K562 (cell line): ENCODE measurements around the gene CPNE1. TPM values are rescaled to one million over a fixed set of nuclear protein-coding genes. Genes with fewer than 3 reads are reported as not detected.
A peak's percentile ranks its signal among the peaks of the same experiment; 100 is the strongest.

Experiments
- CSDE1 ChIP-seq, 2 experiments: fragments of 450-650 bp; IDR thresholded peaks; 2 replicates each; pipeline ENCODE4 v1.6.1; 2016; ENCODE audit warnings: mild to moderate bottlenecking in 1 of 2
- ELF4 ChIP-seq: fragments of 450-650 bp; formaldehyde crosslinking; IDR thresholded peaks from 2 replicates; pipeline ENCODE4 v1.4.0; 2022; ENCODE audit warnings: missing genetic modification characterization
- ESRRA ChIP-seq: fragments of 450-650 bp; IDR thresholded peaks from 2 replicates; pipeline ENCODE4 v1.6.1; 2014; ENCODE audit warnings: low read depth, mild to moderate bottlenecking, moderate library complexity, borderline replicate concordance
- FIP1L1 ChIP-seq: fragments of 200-400 bp; formaldehyde crosslinking; IDR thresholded peaks from 2 replicates; pipeline ENCODE4 v1.6.1; 2018; ENCODE audit warnings: mild to moderate bottlenecking, low read depth, low read length; ENCODE audit not compliant: poor library complexity, severe bottlenecking
- FUS ChIP-seq: fragments of 200-400 bp; formaldehyde crosslinking; optimal IDR thresholded peaks from 2 replicates; pipeline ENCODE3; 2017; ENCODE audit warnings: low read depth, low read length
- HLTF ChIP-seq: fragments of 450-650 bp; IDR thresholded peaks from 2 replicates; pipeline ENCODE4 v1.6.1; 2016
- HNRNPK ChIP-seq: fragments of 200-400 bp; formaldehyde crosslinking; IDR thresholded peaks from one replicate; pipeline ENCODE4 v1.6.1; 2018; ENCODE audit warnings: mild to moderate bottlenecking, low read depth, low read length; ENCODE audit not compliant: poor library complexity, severe bottlenecking
- KLF6 ChIP-seq: fragments of 250-450 bp; sonication (Bioruptor Pico); IDR thresholded peaks from 2 replicates; pipeline ENCODE4 v1.4.0; 2020; ENCODE audit warnings: mild to moderate bottlenecking, moderate library complexity, borderline replicate concordance
- LEF1 ChIP-seq: fragments of 450-650 bp; IDR thresholded peaks from 2 replicates; pipeline ENCODE4 v1.6.1; 2016; ENCODE audit warnings: mild to moderate bottlenecking
- MTF1 ChIP-seq: fragments of 250-450 bp; sonication (Bioruptor Pico); IDR thresholded peaks from 2 replicates; pipeline ENCODE4 v1.9.0; 2021; ENCODE audit warnings: moderate library complexity, mild to moderate bottlenecking, inconsistent platforms, borderline replicate concordance
- NRF1 ChIP-seq, 2 experiments: fragments of 450-650 bp; IDR thresholded peaks in 1 of 2; conservative IDR thresholded peaks in 1 of 2; 2 replicates each; pipeline ENCODE4 v1.6.1; 2014; ENCODE audit warnings: mild to moderate bottlenecking in 2 of 2
- PHF21A ChIP-seq: fragments of 450-650 bp; IDR thresholded peaks from 2 replicates; pipeline ENCODE4 v1.6.1; 2017; ENCODE audit warnings: low read depth, borderline replicate concordance
- RBM39 ChIP-seq: fragments of 200-400 bp; formaldehyde crosslinking; optimal IDR thresholded peaks from 2 replicates; pipeline ENCODE3; 2018; ENCODE audit warnings: low read depth, low read length
- SAP30 ChIP-seq: fragments of 200-600 bp; sonication (generic); IDR thresholded peaks from 2 replicates; pipeline ENCODE4 v1.6.1; 2012; ENCODE audit warnings: borderline replicate concordance, low read depth, mild to moderate bottlenecking, moderate library complexity, low read length, control low read depth, inconsistent platforms; ENCODE audit not compliant: insufficient read depth, poor library complexity, severe bottlenecking
- SETDB1 ChIP-seq: IDR thresholded peaks from one replicate; pipeline ENCODE4 v1.6.1; 2012; ENCODE audit warnings: low read length, control low read depth, inconsistent platforms
- SIN3B ChIP-seq: fragments of 450-650 bp; IDR thresholded peaks from 2 replicates; pipeline ENCODE4 v1.6.1; 2017; ENCODE audit warnings: low read depth, mild to moderate bottlenecking, moderate library complexity
- TEAD2 ChIP-seq: fragments of 450-650 bp; IDR thresholded peaks from 2 replicates; pipeline ENCODE4 v1.6.1; 2016; ENCODE audit warnings: missing genetic modification characterization, control low read depth, missing compliant biosample characterization
- XRCC4 ChIP-seq: IDR thresholded peaks from one replicate; pipeline ENCODE4 v1.6.1; 2011; ENCODE audit not compliant: insufficient read depth, insufficient read length; ENCODE audit errors: extremely low read depth
- ZBTB33 ChIP-seq: sonication (generic); formaldehyde crosslinking; IDR thresholded peaks from 2 replicates; pipeline ENCODE4 v1.8.1; 2023; ENCODE audit warnings: mild to moderate bottlenecking, missing genetic modification reagents
- ZFP1 ChIP-seq: fragments of 450-650 bp; formaldehyde crosslinking; IDR thresholded peaks from 2 replicates; pipeline ENCODE4 v1.4.0; 2020; ENCODE audit warnings: mild to moderate bottlenecking, mixed read lengths
- ZNF75A ChIP-seq: fragments of 450-650 bp; formaldehyde crosslinking; IDR thresholded peaks from 2 replicates; pipeline ENCODE4 v1.4.0; 2020; ENCODE audit warnings: mild to moderate bottlenecking
- ZNF76 ChIP-seq: fragments of 250-450 bp; sonication (Bioruptor Pico); IDR thresholded peaks from 2 replicates; pipeline ENCODE4 v1.4.0; 2020; ENCODE audit warnings: mild to moderate bottlenecking, moderate library complexity, borderline replicate concordance
- ZNF778 ChIP-seq: fragments of 450-650 bp; formaldehyde crosslinking; IDR thresholded peaks from 2 replicates; pipeline ENCODE4 v1.4.0; 2020; ENCODE audit warnings: mild to moderate bottlenecking, moderate library complexity
- polyA plus RNA-seq, 8 experiments: library from polyadenylated mRNA; depleted of rRNA in 4 of 8; stranded (reverse) in 5 of 8; unstranded in 3 of 8; fragments of >200 nt; fragmentation: Nextera tagmentation in 2 of 8; fragmentation: Illumina TruSeq in 1 of 8; extraction: Ambion mirVana in 2 of 8; extraction: Trizol in 1 of 8; gene quantifications; 2 replicates each; pipeline versions ENCODE4 v1.2.1 to v1.2.3, GENCODE V29; 2011 to 2014; ENCODE audit warnings: inconsistent platforms in 1 of 8, missing spikeins in 1 of 8
- total RNA-seq, 7 experiments: library from RNA; depleted of rRNA in 6 of 7; stranded (reverse); fragments of >200 nt in 6 of 7; fragmentation: Illumina TruSeq in 2 of 7; extraction: Trizol in 2 of 7; gene quantifications; 2 replicates each; pipeline versions ENCODE4 v1.2.1 to v1.2.3, GENCODE V29; 2011 to 2021; ENCODE audit warnings: low replicate concordance in 1 of 7

Gene CPNE1
- total and polyA plus RNA-seq, 9 of the 15 experiments (the other 6 are each of a cell fraction or from before 2014, with no cell fraction given), result 42.1 to 102 (median 56.0) TPM

DNA sequence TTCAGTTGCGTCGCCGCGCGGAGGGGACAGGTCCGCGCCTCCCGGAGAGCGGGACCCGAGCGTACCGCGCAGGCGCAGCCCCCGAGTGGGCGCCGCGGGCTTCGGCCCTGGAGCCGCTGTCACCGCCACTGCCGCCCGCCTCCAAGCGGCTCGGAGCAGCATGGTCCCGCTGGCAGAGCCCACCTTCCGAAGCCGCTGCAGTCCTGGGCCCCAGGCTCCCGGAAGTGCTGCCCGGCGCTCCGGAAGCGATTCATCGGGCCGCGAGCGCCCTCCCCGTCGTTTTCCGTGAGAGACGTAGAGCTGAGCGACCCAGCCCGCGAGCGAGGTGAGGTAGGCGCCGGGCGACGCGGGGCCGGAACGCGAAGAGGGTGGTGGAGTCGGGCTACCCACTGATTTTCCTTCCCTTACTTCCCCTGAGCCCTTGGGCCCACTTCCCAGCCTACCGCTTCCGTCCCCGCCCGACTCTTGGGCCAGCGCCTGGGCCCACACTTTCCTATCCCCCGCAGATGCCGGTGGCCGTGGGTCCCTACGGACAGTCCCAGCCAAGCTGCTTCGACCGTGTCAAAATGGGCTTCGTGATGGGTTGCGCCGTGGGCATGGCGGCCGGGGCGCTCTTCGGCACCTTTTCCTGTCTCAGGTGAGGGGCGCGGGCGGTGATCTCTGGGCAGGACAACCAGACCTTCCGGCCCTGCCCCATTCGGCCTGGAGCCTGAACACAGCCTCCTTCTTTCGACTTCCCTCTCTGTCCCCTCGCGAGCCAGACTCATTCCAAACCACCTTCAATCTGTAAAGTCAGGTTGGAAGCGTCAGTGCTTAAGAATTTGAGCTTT lies 34.6 kb upstream of the CPNE1 start, which contains the start of the genes NFS1 and ROMO1 (continued):
- TF ChIP-seq ZBTB33 (CRISPR knock-in tag) (no peak), ESRRA (peak; percentile 31; the same call in 1 of the 2 replicates), HNRNPK (no peak), XRCC4 (no peak), FIP1L1 (peak; percentile 73), RBM39 (no peak), FUS (peak; percentile 68), KLF6 (CRISPR knock-in tag) (no peak), SETDB1 (no peak), SIN3B (peak; percentile 91), TEAD2 (tag) (no peak), ZNF75A (no peak), LEF1 (no peak), SAP30 (peak; percentile 16), CSDE1 (IDR thresholded peaks at IDR 0.05) (0 out of 4 replicates have a peak, but pooled peaks of 1 of the 2 experiments have one; percentile 44), MTF1 (CRISPR knock-in tag) (no peak), PHF21A (0 out of 2 replicates have a peak, but pooled peaks have one; percentile 8), ELF4 (CRISPR knock-in tag) (no peak), HLTF (no peak), NRF1 (conservative IDR thresholded peaks at IDR 0.05 in 1 of 2, IDR thresholded peaks at IDR 0.05 in 1 of 2) (peak; percentile 90 to 91), ZNF778 (CRISPR knock-in tag) (no peak), ZFP1 (CRISPR knock-in tag) (no peak), ZNF76 (peak; percentile 22; the same call in 1 of the 2 replicates)
